SH-SY5Y (cell line): ENCODE measurements around the gene CHD9.

ENCODE experiments used
- GATA2 ChIP-seq: IDR thresholded peaks from 2 replicates; pipeline ENCODE4 v1.6.1; 2011; ENCODE audit warnings: mild to moderate bottlenecking, low read depth, low read length
- GATA3 ChIP-seq: IDR thresholded peaks from 2 replicates; pipeline ENCODE4 v1.6.1; 2011; ENCODE audit warnings: low read depth, mild to moderate bottlenecking, low read length, moderate library complexity

Gene CHD9

DNA sequence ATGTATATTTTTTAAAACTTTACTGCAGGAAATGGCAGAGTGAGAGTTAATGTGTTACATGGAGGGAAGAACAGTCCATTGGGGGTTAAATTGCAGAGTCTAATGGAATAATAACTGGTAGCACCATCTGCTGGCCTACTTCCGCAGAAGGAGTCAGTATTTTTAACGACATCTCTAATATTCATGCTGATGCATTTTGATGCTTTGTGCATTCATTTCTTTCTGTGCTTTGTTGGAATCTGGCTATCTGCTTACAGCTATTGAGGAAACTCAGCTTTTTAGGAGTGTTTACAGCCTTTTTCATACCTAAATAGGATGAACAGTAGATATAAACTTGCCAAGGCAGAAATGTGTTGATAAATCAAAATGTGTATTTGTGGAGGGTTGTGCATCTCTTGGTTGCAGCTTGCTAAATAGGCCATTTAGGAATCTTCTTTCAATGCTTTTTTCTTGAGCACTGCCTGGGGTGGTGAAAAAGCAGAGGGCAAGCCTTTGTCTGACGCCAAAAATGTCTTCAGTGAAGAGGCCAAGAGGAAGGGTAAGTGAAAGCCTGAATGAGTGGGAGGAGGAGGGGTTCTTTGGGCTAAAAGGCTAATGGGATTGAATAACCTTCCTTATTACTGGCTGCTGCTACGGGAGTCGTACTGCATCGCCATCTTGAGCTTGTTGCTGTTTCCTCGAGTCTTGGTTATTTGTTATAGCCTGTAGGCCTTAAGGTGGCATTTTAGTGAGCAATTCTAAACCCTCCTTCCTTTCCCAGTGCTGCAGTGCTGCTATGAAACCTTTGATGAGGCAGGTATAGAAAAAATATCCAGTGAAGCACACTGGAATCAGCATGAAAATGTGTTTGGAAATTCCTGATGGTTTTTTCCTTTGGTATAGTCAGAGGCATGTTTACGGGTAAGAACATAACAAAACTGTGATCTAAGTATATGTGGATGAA is 153.3 kb downstream of the CHD9 start:
- TF ChIP-seq GATA3 (no peak), GATA2 (no peak)

DNA sequence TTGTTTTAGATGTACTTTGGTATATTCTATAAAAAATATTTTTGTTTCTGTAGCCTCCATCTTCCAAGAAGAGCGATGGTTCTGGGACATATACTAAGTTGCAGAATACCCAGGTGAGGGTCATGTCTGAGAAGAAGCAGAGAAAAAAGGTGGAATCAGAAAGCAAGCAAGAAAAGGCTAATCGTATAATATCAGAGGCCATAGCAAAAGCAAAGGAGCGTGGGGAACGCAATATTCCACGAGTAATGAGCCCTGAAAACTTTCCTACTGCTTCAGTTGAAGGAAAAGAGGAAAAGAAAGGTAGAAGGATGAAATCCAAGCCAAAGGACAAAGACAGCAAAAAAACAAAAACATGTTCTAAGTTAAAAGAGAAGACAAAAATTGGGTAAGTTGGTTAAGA is 154.6 kb downstream of the CHD9 start:
- TF ChIP-seq GATA2 (no peak), GATA3 (no peak)

DNA sequence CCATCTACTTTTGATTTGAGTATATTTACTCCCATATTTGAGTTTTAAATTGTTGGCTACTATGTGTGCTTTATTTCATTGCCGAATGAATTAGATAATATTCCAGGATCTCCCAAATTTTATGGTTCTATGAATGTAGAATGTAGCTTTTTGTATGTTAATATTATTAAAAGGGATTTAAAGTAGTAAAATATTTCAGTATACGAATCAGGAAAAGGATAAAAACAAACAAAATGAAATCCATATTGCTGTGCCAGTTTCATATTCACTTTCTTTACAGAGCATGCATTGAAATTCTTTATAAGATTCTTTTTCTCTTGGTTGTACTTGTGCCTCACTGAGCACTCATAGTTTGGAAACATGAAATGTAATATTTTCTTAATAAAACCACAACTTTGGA is 155.1 kb downstream of the CHD9 start:
- TF ChIP-seq GATA3: no peak
- no peak for TF ChIP-seq GATA2

DNA sequence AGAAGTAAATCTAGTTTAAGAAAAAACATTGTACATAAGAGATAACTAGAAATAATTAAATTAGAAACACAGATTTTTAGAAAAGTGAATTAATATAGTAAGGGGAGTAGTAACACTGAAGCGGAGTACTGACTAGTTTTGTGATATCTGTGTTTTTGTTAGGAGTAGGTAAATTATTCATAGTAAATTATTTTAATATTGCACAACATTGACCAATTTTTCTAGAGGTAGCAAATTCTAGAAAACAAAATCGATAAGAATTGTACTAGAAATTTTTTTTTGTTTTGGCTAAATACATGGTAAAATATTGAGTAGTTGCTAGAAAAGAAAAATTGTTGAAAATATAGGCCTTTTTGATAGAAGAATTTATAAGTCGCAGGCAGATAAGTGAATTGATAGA is 156.5 kb downstream of the CHD9 start:
- no peak for TF ChIP-seq GATA3
- no peak for TF ChIP-seq GATA2

DNA sequence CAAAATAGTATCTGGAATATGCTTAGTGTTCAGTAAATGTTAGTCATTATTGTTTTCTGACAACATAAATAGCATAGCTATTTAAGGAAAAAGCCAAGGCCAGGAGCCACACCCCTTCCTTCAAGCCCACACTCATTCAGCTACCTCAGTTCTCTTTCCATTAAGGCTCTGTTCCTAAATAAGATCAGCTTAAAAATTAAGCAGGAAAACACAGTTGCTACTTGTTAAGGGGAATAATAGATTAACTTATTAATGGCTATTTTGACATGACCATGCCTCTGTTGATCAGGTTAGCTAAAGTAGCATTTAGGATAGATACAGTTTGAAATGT is 158.1 kb downstream of the CHD9 start:
- TF ChIP-seq GATA2 (no peak), GATA3 (no peak)

DNA sequence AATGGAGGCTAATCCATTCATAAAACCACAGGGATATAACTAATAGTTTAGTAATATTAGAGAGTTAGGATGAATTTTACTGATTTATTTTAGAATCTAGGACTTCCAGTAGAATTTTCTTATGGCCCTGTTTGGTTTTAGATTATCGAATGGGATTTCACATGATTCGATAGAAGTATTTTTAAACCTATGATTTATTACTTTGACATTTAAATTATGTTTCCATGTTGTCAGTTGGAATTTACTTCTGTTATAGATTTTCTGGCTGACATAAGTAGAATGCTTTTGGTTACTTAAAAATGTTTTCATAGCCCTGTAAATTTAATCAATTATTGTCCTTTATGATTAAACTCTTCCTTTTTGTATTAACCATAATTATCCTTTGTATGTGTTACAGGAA is 158.8 kb downstream of the CHD9 start:
- TF ChIP-seq GATA2 (no peak), GATA3 (no peak)

DNA sequence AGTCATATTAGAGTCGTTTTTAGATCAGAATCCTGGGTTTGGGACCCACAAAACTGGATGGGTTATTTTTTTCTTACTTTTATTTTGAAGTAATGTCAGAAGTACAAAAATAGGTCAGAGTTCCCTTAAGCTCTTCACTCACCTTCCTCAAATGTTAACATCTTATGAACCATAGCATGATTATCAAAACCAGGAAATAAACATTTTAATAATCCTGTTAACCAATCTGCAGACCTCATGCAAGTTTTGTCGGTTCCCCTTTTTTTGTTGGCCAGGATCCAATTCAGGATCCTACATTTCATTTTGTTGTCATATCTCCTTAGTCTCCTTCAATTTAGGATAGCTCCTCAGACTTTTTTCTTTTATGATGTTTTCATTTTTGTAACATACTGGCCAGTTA is 162.0 kb downstream of the CHD9 start:
- TF ChIP-seq GATA2 (no peak), GATA3 (no peak)

DNA sequence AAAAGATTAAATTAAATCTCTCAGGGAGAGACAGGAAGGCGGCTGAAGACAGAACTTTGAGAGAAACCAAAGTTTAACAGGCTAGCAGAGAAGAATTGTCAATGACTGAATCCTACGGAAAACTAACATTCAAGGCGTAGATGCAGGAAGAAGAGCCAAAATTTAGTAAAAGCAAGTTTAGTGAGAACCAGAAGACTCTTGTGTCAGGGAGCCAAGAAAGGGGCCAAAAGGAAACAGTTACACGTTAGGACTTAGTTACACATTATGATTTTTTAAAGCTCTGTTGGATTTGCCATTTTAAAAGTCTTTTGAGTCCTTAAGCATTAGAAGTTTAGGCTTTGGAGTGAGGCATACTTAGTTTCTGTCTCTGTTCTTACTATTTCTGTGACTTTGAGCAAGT is 164.6 kb downstream of the CHD9 start:
- TF ChIP-seq GATA2 (no peak), GATA3 (no peak)

DNA sequence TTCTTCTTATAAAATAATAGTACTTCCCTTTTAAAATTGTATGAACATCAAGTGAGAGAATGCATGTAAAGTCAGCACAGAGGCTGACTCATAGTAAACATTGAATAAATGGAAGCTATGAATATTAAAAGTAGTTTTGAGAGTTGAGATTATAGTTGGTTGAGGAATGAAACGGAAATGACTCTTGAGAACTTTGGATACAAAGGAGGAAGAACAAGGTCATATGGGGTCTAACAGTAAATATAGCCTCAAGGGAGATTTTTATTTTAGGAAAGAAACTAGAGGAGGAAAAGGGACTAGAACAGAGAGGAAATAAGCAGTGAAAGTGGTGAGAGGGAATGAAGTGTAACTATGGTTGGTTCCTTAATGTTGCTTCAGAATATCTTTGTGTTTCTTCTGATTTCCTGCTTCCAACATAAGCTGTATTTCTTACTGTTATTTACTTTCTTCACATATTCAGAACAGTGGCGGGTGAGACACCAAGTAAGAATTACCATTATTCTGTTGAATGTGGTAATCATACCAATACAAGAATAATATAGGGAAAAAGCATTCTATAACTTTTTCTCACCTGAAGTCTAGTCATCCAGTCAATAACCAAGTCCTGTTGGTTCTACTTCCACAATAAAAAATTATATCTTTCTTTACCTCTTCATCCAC is 165.1 kb downstream of the CHD9 start:
- TF ChIP-seq GATA2 (no peak), GATA3 (no peak)

DNA sequence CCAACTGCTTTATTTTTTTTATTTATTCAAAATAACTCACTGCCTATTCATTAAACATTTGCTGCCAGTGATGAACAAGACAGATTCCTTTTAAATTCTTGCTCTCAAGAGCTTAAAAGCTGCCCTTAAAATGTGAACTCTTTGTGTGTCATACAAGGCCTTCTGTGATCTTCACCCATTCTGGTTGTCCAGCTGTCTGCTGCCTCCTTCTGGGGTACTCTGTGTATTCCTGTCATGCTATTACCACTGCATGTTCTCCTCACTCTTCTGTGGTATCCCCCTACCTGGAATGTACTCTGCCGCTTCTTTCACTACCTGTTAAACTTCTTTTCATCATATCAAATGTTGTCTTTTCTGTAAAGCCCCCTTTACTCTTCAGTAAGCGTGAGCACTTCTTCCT is 165.8 kb downstream of the CHD9 start:
- no peak for TF ChIP-seq GATA3
- no peak for TF ChIP-seq GATA2

DNA sequence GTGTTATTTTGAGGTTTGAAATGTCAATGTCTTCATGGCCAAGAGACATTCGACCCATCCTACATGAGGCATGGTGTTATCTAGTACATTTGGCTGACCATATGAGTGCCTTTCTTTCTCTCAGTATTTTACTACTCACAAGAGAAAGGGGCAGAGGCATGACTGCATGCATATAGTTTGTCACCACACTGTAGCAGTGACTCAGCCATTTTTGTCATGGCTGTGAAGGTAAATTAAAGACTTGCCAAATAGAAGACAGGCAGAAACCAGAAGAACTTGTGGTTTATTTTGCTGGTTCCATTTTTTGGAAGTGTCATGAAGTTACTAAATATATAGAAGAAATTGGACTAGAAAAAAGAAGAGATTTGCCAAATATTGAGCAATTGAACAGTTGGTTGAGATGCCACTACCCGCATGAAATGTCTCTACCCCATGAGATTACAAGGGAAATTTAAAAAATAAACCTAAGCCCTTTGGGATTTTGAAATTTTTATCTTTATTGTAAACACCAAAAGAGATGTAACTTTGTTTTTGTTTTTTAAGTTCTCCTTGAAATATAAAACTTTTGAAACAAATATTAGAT is 170.3 kb downstream of the CHD9 start:
- TF ChIP-seq GATA2 (no peak), GATA3 (no peak)

DNA sequence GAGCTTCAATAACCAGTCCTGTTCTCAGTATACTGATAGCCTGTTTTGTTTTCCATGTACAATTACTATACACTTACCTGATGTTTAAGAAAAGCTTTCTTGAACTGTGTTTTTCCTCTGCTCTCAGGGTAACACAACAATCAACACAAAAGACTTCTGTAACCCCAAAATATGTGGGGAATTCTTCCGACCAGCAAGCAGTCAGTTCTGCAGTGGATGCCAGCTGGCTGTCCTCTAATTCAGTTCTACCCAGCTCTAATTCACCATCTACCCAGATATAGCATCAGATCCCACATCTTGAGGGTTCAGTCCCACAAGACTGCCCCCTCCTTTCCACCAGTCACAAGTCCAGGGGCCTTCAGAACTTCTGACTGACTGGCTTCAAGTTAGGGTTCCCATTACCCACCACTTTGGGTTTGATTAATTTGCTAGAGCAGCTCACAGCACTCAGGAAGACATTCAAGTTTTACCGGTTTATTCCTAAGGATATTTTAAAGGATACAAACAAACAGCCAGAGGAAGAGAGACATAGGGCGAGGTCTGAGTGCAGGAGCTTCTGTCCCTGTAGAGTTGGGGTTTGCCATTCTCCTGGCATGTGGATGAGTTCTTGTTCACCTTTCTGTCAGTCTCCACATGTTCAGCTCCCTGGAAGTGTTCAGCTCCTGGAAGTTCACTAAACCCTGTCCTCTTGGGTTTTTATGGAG is 178.2 kb downstream of the CHD9 start:
- TF ChIP-seq GATA2 (no peak), GATA3 (no peak)

DNA sequence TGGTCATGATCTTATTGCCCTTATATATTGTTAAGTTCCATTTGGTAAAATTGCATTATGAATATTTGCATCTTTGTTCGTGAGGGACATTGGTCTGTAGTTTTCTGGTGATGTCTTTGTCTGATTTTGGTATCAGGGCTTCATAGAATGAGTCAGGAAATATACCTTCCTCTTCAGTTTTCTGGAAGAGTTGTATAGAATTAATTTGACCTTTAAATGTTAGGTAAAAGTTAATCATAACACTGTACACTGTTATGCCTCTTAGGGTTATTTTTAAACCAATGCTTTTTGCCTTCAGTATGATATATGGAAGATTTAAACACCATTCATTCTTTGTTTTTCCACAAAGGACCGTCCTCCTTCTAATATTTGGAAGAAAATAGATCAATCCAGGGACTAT is 180.0 kb downstream of the CHD9 start:
- TF ChIP-seq GATA2: no peak

DNA sequence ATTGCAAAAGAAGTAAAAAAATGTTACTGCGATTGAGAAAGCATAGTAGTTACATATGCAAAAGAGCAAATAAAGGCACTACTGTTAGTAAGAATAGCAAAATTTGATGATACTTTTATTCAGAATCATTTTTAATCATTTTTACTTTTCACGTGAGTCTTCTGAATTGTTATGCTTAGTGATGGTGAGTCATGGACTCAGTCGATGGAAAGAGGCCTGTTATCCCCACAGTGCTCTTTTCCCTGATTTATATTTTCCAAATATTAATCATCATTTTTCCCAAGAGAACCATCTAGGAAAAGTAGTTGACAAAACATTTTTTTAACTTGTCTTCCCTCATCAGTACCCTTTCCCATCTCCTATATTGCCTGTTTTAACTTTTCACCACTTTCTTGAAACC is 181.1 kb downstream of the CHD9 start:
- TF ChIP-seq GATA2 (no peak), GATA3 (no peak)

DNA sequence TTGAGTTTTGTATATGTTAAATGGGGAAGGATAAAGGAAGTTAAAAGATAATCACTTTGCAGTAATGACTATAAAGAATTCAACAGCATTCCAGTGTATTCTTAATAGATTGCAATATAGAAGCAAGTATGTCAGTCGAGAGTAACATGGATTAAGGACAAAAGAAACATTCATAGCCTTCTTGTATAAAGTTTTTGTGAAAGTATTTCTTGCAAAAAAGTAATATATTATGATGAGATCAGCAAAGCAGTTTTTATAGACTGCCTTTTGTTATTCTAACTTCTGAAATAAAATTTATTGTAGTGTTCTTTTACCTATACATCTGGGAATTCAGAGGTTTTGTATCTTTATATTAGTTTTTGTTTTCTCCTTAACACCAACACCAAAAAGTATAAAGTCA is 194.5 kb downstream of the CHD9 start:
- TF ChIP-seq GATA2: no peak
- TF ChIP-seq GATA3: no peak
